OCI-LY1 (cell line): ENCODE measurements around the gene OSBPL5.

Experiments
- EZH2 ChIP-seq: fragments of 200-600 bp; sonication (generic), shearing (Covaris generic); IDR thresholded peaks from 2 replicates; pipeline ENCODE4 v1.8.0; 2017; ENCODE audit warnings: borderline replicate concordance, mixed run types, mild to moderate bottlenecking, antibody characterized with exemption, low read length, moderate library complexity, mixed read lengths
- TF ChIP-seq, protein P1 (sequence below): fragments of 200-600 bp; sonication (generic), shearing (Covaris generic); IDR thresholded peaks from 2 replicates; pipeline ENCODE4 v1.5.1; 2017; ENCODE audit warnings: mild to moderate bottlenecking, antibody characterized with exemption, low read length, moderate library complexity, mixed read lengths

DNA sequence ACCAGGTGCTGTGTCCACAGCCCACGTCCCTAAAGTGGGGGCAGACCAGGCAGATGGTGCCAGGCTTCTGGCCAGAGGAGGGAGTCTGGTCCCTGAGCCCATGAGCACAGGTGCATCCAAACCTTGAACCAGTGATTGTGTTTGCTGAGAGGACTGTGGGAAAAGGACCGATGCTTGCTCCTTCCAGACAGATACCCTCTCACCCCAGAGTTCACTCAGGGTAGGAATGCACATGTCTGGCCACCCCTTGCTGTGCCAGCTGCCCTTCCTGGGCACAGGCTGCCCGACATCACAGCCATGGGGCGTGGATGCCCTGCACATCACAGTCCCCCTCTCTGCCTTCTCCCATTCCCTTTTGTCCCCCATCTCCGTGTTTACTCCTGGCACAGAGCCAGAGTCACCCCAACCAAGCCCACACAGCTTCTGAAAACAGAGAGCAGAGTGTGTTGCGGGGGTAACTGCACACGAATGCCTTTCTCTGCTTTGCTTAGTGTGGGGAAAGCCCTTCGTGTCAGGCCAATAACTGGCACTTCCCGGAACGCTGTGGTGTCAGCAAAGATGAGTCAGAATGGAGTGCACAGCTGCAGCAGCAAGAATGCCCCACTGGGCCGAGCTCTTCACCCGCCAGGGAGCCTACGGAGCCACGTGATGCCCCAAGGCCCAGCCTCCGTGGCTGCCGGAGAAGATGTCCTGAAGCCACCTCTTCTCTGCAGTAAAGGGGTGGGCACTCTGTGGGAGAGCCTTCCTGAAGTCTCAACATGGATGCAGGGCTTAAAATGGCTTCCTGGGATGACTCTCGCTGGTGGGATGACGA is 115.5 kb downstream of the OSBPL5 start:
- no peak for TF ChIP-seq EZH2
- TF ChIP-seq, protein P1, sequence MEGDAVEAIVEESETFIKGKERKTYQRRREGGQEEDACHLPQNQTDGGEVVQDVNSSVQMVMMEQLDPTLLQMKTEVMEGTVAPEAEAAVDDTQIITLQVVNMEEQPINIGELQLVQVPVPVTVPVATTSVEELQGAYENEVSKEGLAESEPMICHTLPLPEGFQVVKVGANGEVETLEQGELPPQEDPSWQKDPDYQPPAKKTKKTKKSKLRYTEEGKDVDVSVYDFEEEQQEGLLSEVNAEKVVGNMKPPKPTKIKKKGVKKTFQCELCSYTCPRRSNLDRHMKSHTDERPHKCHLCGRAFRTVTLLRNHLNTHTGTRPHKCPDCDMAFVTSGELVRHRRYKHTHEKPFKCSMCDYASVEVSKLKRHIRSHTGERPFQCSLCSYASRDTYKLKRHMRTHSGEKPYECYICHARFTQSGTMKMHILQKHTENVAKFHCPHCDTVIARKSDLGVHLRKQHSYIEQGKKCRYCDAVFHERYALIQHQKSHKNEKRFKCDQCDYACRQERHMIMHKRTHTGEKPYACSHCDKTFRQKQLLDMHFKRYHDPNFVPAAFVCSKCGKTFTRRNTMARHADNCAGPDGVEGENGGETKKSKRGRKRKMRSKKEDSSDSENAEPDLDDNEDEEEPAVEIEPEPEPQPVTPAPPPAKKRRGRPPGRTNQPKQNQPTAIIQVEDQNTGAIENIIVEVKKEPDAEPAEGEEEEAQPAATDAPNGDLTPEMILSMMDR, result peak; percentile 41
